Measurements from ENCODE around the gene MYZAP.
"Not testable (repeated sequence)": the region's sequence is repeated elsewhere in the genome, so short reads cannot be mapped to it uniquely, and the experiment has no call there.

The MYZAP gene

GRCh38 chr15:57592426-57592825 is 722 bp downstream of the MYZAP start:
- DNase-seq (ENCODE audit: low read depth in 1 of 2, low spot score in 1 of 2): no peak

GRCh38 chr15:57592836-57593420 is 1.2 kb downstream of the MYZAP start:
- DNase-seq (ENCODE audit: low read depth in 1 of 2, low spot score in 1 of 2): no peak

GRCh38 chr15:57594479-57594878 is 2.8 kb downstream of the MYZAP start:
- no peak for DNase-seq (ENCODE audit: low read depth in 1 of 2, low spot score in 1 of 2)

- DNase-seq (ENCODE audit: low read depth in 1 of 2, low spot score in 1 of 2): no peak
Measured at GRCh38 chr15:57595011-57595866, 3.5 kb downstream of the MYZAP start.

GRCh38 chr15:57596301-57596855 is 4.7 kb downstream of the MYZAP start:
- DNase-seq (ENCODE audit: low read depth in 1 of 2, low spot score in 1 of 2): no peak

GRCh38 chr15:57596978-57597377 is 5.3 kb downstream of the MYZAP start:
- DNase-seq (ENCODE audit: low read depth in 1 of 2, low spot score in 1 of 2): no peak

GRCh38 chr15:57597431-57597830 is 5.7 kb downstream of the MYZAP start:
- DNase-seq (ENCODE audit: low read depth in 1 of 2, low spot score in 1 of 2): no peak

- DNase-seq (ENCODE audit: low read depth in 1 of 2, low spot score in 1 of 2): no peak
Measured at GRCh38 chr15:57598346-57598745, 6.6 kb downstream of the MYZAP start.

- DNase-seq (ENCODE audit: low read depth in 1 of 2, low spot score in 1 of 2): no peak
Measured at GRCh38 chr15:57599296-57599810, 7.6 kb downstream of the MYZAP start.

- no peak for DNase-seq (ENCODE audit: low read depth in 1 of 2, low spot score in 1 of 2)
Measured at GRCh38 chr15:57600197-57600596, 8.5 kb downstream of the MYZAP start.

GRCh38 chr15:57604507-57604906 is 12.8 kb downstream of the MYZAP start:
- no peak for DNase-seq (ENCODE audit: low read depth in 1 of 2, low spot score in 1 of 2)

- DNase-seq (ENCODE audit: low read depth in 1 of 2, low spot score in 1 of 2): no peak
Measured at GRCh38 chr15:57605491-57605890, 13.8 kb downstream of the MYZAP start.

GRCh38 chr15:57606048-57606447 is 14.3 kb downstream of the MYZAP start:
- no peak for DNase-seq (ENCODE audit: low read depth in 1 of 2, low spot score in 1 of 2)

- no peak for DNase-seq (ENCODE audit: low read depth in 1 of 2, low spot score in 1 of 2)
Measured at GRCh38 chr15:57606816-57607215, 15.1 kb downstream of the MYZAP start.

GRCh38 chr15:57607570-57608000 is 15.9 kb downstream of the MYZAP start:
- no peak for DNase-seq (ENCODE audit: low read depth in 1 of 2, low spot score in 1 of 2)

- no peak for DNase-seq (ENCODE audit: low read depth in 1 of 2, low spot score in 1 of 2)
Measured at GRCh38 chr15:57609805-57610529, 18.3 kb downstream of the MYZAP start.

- no peak for DNase-seq (ENCODE audit: low read depth in 1 of 2, low spot score in 1 of 2)
Measured at GRCh38 chr15:57611123-57611522, 19.4 kb downstream of the MYZAP start.

GRCh38 chr15:57611938-57612337 is 20.2 kb downstream of the MYZAP start:
- no peak for DNase-seq (ENCODE audit: low read depth in 1 of 2, low spot score in 1 of 2)

GRCh38 chr15:57614241-57614640 is 22.5 kb downstream of the MYZAP start:
- DNase-seq (ENCODE audit: low read depth in 1 of 2, low spot score in 1 of 2): no peak

- DNase-seq (ENCODE audit: low read depth in 1 of 2, low spot score in 1 of 2): not testable (repeated sequence)
Measured at GRCh38 chr15:57615951-57616496, 24.3 kb downstream of the MYZAP start.

GRCh38 chr15:57618325-57618724 is 26.6 kb downstream of the MYZAP start:
- no peak for DNase-seq (ENCODE audit: low read depth in 1 of 2, low spot score in 1 of 2)

All from activated T-helper 1 cell treated with anti-CD3 and anti-CD28 coated beads, Interleukin-2, amount 50 U/mL, for 16 hours (primary cell).